ENCODE results near the gene GGA1. TPM values are rescaled to one million over a fixed set of nuclear protein-coding genes. Genes with fewer than 3 reads are reported as not detected.

Gene GGA1
- total RNA-seq: 34.7 and 37.1 TPM in 2 replicates

GRCh38 chr22:37608477-37609239, at the start of gene GGA1:
GGA1 (plus strand) TSS chr22:37608834; CDS start chr22:37608861, 27 bp downstream.

GRCh38 chr22:37559901-37560607, 48.6 kb upstream of the GGA1 start, which contains the start of gene CDC42EP1:
CDC42EP1 (plus strand) TSS chr22:37560480; CDS start chr22:37566350, 5,870 bp downstream.

GRCh38 chr22:37639070-37639760, 30.6 kb downstream of the GGA1 start, which contains the start of gene SH3BP1:
SH3BP1 (plus strand) TSS chr22:37639669; CDS start chr22:37639788, 119 bp downstream.

GRCh38 chr22:37658133-37659065, 49.8 kb downstream of the GGA1 start, which contains the start of gene PDXP:
PDXP (plus strand) TSS chr22:37658723; CDS start chr22:37658783, 60 bp downstream.

GRCh38 chr22:37674951-37675929, 66.6 kb downstream of the GGA1 start, which contains the start of gene LGALS1:
LGALS1 (plus strand) TSS chr22:37675636; CDS start chr22:37675703, 67 bp downstream.

Other genes with a start within 250 kb of the GGA1 start
- 0.30 and 0.40 TPM in 2 replicates for gene ELFN2, start 181.4 kb upstream of the GGA1 start, total RNA-seq
- 147 and 154 TPM in 2 replicates for gene MFNG, start 122.5 kb upstream of the GGA1 start, total RNA-seq
- gene CARD10, start 89.4 kb upstream of the GGA1 start, total RNA-seq: 35.2 and 36.6 TPM in 2 replicates
- gene CDC42EP1, start 48.4 kb upstream of the GGA1 start, total RNA-seq: 79.8 and 81.1 TPM in 2 replicates
- gene LGALS2, start 28.7 kb upstream of the GGA1 start, total RNA-seq: not detected in 2 replicates
- 0.59 and 0.93 TPM in 2 replicates for gene SH3BP1, start 30.8 kb downstream of the GGA1 start, total RNA-seq
- gene PDXP, start 49.9 kb downstream of the GGA1 start, total RNA-seq: 12.6 and 12.8 TPM in 2 replicates
- gene LGALS1, start 66.8 kb downstream of the GGA1 start, total RNA-seq: 9,481 and 10,312 TPM in 2 replicates
- gene NOL12, start 77.5 kb downstream of the GGA1 start, total RNA-seq: 48.0 and 60.5 TPM in 2 replicates
- 160 and 164 TPM in 2 replicates for gene TRIOBP, start 88.2 kb downstream of the GGA1 start, total RNA-seq
- 21.4 and 25.4 TPM in 2 replicates for gene GCAT, start 199.1 kb downstream of the GGA1 start, total RNA-seq
- not detected in 2 replicates for gene GALR3, start 214.5 kb downstream of the GGA1 start, total RNA-seq
- gene ANKRD54, start 235.5 kb downstream of the GGA1 start, total RNA-seq: 53.6 and 56.5 TPM in 2 replicates
- 325 and 326 TPM in 2 replicates for gene EIF3L, start 240.6 kb downstream of the GGA1 start, total RNA-seq